Osteoblast (primary cell): ENCODE measurements around the gene KLHL2. TPM values are rescaled to one million over a fixed set of nuclear protein-coding genes. Genes with fewer than 3 reads are reported as not detected.

Experiments
- DNase-seq: peaks from one replicate; pipeline ENCODE4 v3.0.0; 2011; ENCODE audit warnings: low spot score, mixed read lengths; ENCODE audit not compliant: insufficient read length; ENCODE audit errors: missing footprints
- H2AFZ ChIP-seq: 2 replicates; pipeline ENCODE4 v1.6.0; 2011; ENCODE audit warnings: mild to moderate bottlenecking, low read length
- H3K27ac ChIP-seq: 2 replicates; pipeline ENCODE4 v1.5.1; 2011; ENCODE audit warnings: mild to moderate bottlenecking, low read depth, low read length, moderate library complexity
- H3K27me3 ChIP-seq: 2 replicates; pipeline ENCODE4 v1.6.0; 2012; ENCODE audit warnings: mild to moderate bottlenecking, control low read depth, inconsistent platforms, low read length, moderate library complexity; ENCODE audit not compliant: insufficient read depth
- H3K36me3 ChIP-seq: 2 replicates; pipeline ENCODE4 v1.5.1; 2011; ENCODE audit warnings: mild to moderate bottlenecking, low read length, control low read depth, moderate library complexity; ENCODE audit not compliant: insufficient read depth
- H3K4me1 ChIP-seq: 2 replicates; pipeline ENCODE4 v1.5.1; 2011; ENCODE audit warnings: mild to moderate bottlenecking, low read length, control low read depth, moderate library complexity; ENCODE audit not compliant: insufficient read depth
- H3K4me2 ChIP-seq: 2 replicates; pipeline ENCODE4 v1.6.0; 2011; ENCODE audit warnings: mild to moderate bottlenecking, low read length; ENCODE audit not compliant: insufficient read depth
- H3K4me3 ChIP-seq: fragments of 200-600 bp; sonication (generic); 3 replicates; pipeline ENCODE4 v1.5.1; 2012; ENCODE audit warnings: mild to moderate bottlenecking, low read length, inconsistent platforms; ENCODE audit not compliant: insufficient read depth
- H3K79me2 ChIP-seq: 2 replicates; pipeline ENCODE4 v1.6.0; 2012; ENCODE audit warnings: mild to moderate bottlenecking, low read length, control low read depth, inconsistent platforms; ENCODE audit not compliant: insufficient read depth
- H3K9me3 ChIP-seq: 2 replicates; pipeline ENCODE4 v1.5.1; 2011; ENCODE audit warnings: low read depth, low read length, control low read depth
- H4K20me1 ChIP-seq: 2 replicates; pipeline ENCODE4 v1.6.0; 2012; ENCODE audit warnings: mild to moderate bottlenecking, low read length, control low read depth; ENCODE audit not compliant: insufficient read depth
- CTCF ChIP-seq: IDR thresholded peaks from 2 replicates; pipeline ENCODE4 v1.5.1; 2011; ENCODE audit warnings: mild to moderate bottlenecking, low read depth, low read length, moderate library complexity; ENCODE audit errors: extremely low read depth
- total RNA-seq: library from RNA; depleted of rRNA; stranded (reverse); fragments of >200 nt; gene quantifications from 2 replicates; pipeline ENCODE4 v1.2.3, GENCODE V29; 2012

Gene KLHL2
- total RNA-seq, 1 donor, result 13.4 TPM

- Histone ChIP-seq H4K20me1 (peaks cover 10% of the 10 kb centered on the region), H2AFZ (no peak overlapping the region), H3K4me1 (peaks cover 25% of the 10 kb centered on the region), H3K27me3 (no peaks in the 10 kb centered on the region), H3K27ac (no peak overlapping the region), H3K36me3 (peaks cover 6% of the 10 kb centered on the region), H3K79me2 (peaks cover 75% of the 10 kb centered on the region), H3K9me3 (no peaks in the 10 kb centered on the region), H3K4me2 (peak overlapping the region; percentile 4), H3K4me3 (no peak overlapping the region)
- DNase-seq, result no peak
- TF ChIP-seq CTCF, result no peak
Measured at GRCh38 chr4:165330071-165330470, 122.7 kb downstream of the KLHL2 start.

- Histone ChIP-seq H3K36me3 (peaks cover 6% of the 10 kb centered on the region), H3K4me3 (no peak overlapping the region), H3K27ac (no peak overlapping the region), H3K4me2 (peak overlapping the region; percentile 4), H4K20me1 (peaks cover 10% of the 10 kb centered on the region), H3K79me2 (peaks cover 81% of the 10 kb centered on the region), H3K4me1 (peaks cover 24% of the 10 kb centered on the region), H3K27me3 (no peaks in the 10 kb centered on the region), H2AFZ (no peak overlapping the region), H3K9me3 (no peaks in the 10 kb centered on the region)
- DNase-seq, result no peak
- no peak for TF ChIP-seq CTCF
Measured at GRCh38 chr4:165330666-165331065, 123.3 kb downstream of the KLHL2 start.

- Histone ChIP-seq H3K4me3 (no peak overlapping the region), H3K27ac (no peak overlapping the region), H3K27me3 (no peaks in the 10 kb centered on the region), H2AFZ (no peak overlapping the region), H3K79me2 (peaks cover 85% of the 10 kb centered on the region), H3K9me3 (no peaks in the 10 kb centered on the region), H3K36me3 (peaks cover 6% of the 10 kb centered on the region), H3K4me1 (peaks cover 17% of the 10 kb centered on the region), H4K20me1 (peaks cover 10% of the 10 kb centered on the region), H3K4me2 (no peak overlapping the region)
- DNase-seq, result no peak
- TF ChIP-seq CTCF, result no peak
Measured at GRCh38 chr4:165331359-165331758, 124.0 kb downstream of the KLHL2 start.

GRCh38 chr4:165331823-165332222 lies 124.5 kb downstream of the KLHL2 start:
- peaks cover 10% of the 10 kb centered on the region for H4K20me1 ChIP-seq
- no peak overlapping the region for H3K4me2 ChIP-seq
- peaks cover 13% of the 10 kb centered on the region for H3K4me1 ChIP-seq
- peaks cover 6% of the 10 kb centered on the region for H3K36me3 ChIP-seq
- H3K79me2 ChIP-seq, result peaks cover 90% of the 10 kb centered on the region
- no peak for DNase-seq
- H2AFZ ChIP-seq, result no peak overlapping the region
- no peak overlapping the region for H3K4me3 ChIP-seq
- no peak overlapping the region for H3K27ac ChIP-seq
- H3K27me3 ChIP-seq, result no peaks in the 10 kb centered on the region
- no peaks in the 10 kb centered on the region for H3K9me3 ChIP-seq
- TF ChIP-seq CTCF, result no peak
